Type B pancreatic cell (in vitro differentiated cells): ENCODE data around the gene CLIP3. TPM values are rescaled to one million over a fixed set of nuclear protein-coding genes. Genes with fewer than 3 reads are reported as not detected.
"Not testable (repeated sequence)": the region's sequence is repeated elsewhere in the genome, so short reads cannot be mapped to it uniquely, and the experiment has no call there.

Experiments
- DNase-seq: peaks from one replicate; pipeline ENCODE4 v3.0.0; 2021; ENCODE audit warnings: mixed read lengths; ENCODE audit not compliant: unreplicated experiment; ENCODE audit errors: extremely low spot score
- H3K27ac Mint-ChIP-seq: 2 replicates; pipeline ENCODE4 v1.8.0; 2021; ENCODE audit warnings: mild to moderate bottlenecking, mixed read lengths
- H3K27me3 Mint-ChIP-seq: 2 replicates; pipeline ENCODE4 v1.8.0; 2021; ENCODE audit warnings: mixed read lengths
- H3K36me3 Mint-ChIP-seq: 2 replicates; pipeline ENCODE4 v1.8.0; 2021; ENCODE audit warnings: mixed read lengths
- H3K4me1 Mint-ChIP-seq: one replicate; pipeline ENCODE4 v1.8.0; 2021; ENCODE audit warnings: mixed read lengths; ENCODE audit not compliant: unreplicated experiment
- H3K4me3 Mint-ChIP-seq: 2 replicates; pipeline ENCODE4 v1.8.0; 2021; ENCODE audit warnings: mild to moderate bottlenecking, mixed read lengths
- H3K9me3 Mint-ChIP-seq: 2 replicates; pipeline ENCODE4 v1.8.0; 2021; ENCODE audit warnings: mixed read lengths
- total RNA-seq: library from RNA; stranded (reverse); gene quantifications from 2 replicates; pipeline ENCODE4 v1.2.1, GENCODE V29; 2021; ENCODE audit warnings: low replicate concordance
- TF ChIP-seq, protein P1 (sequence below): fragments of 200-600 bp; sonication (generic); conservative IDR thresholded peaks from 2 replicates; pipeline ENCODE4 v1.5.0; 2021; ENCODE audit warnings: antibody characterized with exemption, mild to moderate bottlenecking

The CLIP3 gene
- total RNA-seq, 1 donor from 2014 or later = 51.1 TPM

- no peaks in the 10 kb centered on the region for H3K27me3 Mint-ChIP-seq
These were observed 11.3 kb upstream of the CLIP3 start for GRCh38 chr19:36043952-36044351.

DNA sequence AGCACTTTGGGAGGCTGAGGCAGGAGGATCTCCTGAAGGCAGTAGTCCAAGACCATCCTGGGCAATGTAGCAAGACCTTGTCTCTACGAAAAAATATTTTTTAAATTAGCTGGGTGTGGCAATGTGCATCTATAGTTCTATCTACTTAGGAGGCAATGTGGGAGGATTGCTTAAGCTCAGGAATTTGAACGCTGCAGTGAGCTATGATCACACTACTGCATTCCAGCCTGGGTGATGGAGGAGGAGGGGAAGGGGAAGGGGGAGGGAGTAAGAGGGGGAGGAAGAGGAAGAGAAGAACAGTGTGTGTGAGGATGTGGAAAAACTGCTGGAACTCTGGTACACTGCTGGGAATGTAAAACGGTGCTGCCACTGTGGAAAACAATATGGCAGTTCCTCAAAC, 9.2 kb upstream of the CLIP3 start:
- Mint-ChIP-seq H3K9me3 (no peaks in the 10 kb centered on the region), H3K4me3 (no peak overlapping the region), H3K27me3 (no peaks in the 10 kb centered on the region), H3K27ac (peak overlapping the region; percentile 70), H3K4me1 (peaks cover 10% of the 10 kb centered on the region), H3K36me3 (peaks cover 4% of the 10 kb centered on the region)
- DNase-seq = no peak
- TF ChIP-seq, protein P1, sequence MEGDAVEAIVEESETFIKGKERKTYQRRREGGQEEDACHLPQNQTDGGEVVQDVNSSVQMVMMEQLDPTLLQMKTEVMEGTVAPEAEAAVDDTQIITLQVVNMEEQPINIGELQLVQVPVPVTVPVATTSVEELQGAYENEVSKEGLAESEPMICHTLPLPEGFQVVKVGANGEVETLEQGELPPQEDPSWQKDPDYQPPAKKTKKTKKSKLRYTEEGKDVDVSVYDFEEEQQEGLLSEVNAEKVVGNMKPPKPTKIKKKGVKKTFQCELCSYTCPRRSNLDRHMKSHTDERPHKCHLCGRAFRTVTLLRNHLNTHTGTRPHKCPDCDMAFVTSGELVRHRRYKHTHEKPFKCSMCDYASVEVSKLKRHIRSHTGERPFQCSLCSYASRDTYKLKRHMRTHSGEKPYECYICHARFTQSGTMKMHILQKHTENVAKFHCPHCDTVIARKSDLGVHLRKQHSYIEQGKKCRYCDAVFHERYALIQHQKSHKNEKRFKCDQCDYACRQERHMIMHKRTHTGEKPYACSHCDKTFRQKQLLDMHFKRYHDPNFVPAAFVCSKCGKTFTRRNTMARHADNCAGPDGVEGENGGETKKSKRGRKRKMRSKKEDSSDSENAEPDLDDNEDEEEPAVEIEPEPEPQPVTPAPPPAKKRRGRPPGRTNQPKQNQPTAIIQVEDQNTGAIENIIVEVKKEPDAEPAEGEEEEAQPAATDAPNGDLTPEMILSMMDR = no peak

More at GRCh38 chr19:36043952-36044351, 11.3 kb upstream of the CLIP3 start:
- Mint-ChIP-seq H3K9me3 (no peaks in the 10 kb centered on the region), H3K4me1 (peaks cover 10% of the 10 kb centered on the region), H3K4me3 (no peak overlapping the region), H3K27ac (no peak overlapping the region), H3K36me3 (peaks cover 4% of the 10 kb centered on the region)
- TF ChIP-seq, protein P1 = no peak
- no peak for DNase-seq

DNA sequence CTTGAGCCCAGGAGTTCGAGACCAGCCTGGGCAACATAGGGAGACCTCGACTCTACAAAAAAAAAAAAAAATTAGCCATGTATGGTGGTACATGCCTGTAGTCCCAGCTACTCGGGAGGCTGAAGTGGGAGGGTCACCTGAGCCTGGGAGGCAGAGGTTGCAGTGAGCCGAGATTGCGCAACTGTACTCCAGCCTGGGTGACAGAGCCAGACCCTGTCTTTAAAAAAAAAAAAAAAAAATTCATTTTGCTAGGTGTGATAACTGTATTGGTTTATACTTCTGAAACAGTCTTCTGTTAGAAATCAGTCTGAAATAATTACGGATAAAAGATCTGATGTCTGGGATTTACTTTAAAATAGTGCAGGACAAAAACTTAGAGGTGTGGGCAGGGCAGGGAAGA, 8.4 kb upstream of the CLIP3 start:
- not testable (repeated sequence) for H3K9me3 Mint-ChIP-seq, H3K36me3 Mint-ChIP-seq, H3K4me1 Mint-ChIP-seq, DNase-seq, H3K27me3 Mint-ChIP-seq, H3K4me3 Mint-ChIP-seq
- H3K27ac Mint-ChIP-seq = peak overlapping the region; percentile 70

GRCh38 chr19:36040495-36040894, 7.8 kb upstream of the CLIP3 start:
- Mint-ChIP-seq H3K9me3 (no peaks in the 10 kb centered on the region), H3K4me1 (peaks cover 10% of the 10 kb centered on the region), H3K4me3 (no peak overlapping the region), H3K36me3 (peaks cover 4% of the 10 kb centered on the region), H3K27ac (no peak overlapping the region), H3K27me3 (no peaks in the 10 kb centered on the region)
- no peak for DNase-seq
- TF ChIP-seq, protein P1 = no peak

- H3K9me3 Mint-ChIP-seq = no peaks in the 10 kb centered on the region
- H3K36me3 Mint-ChIP-seq = no peaks in the 10 kb centered on the region
- no peak overlapping the region for H3K27ac Mint-ChIP-seq
- DNase-seq = no peak
- TF ChIP-seq, protein P1 = no peak
- H3K4me3 Mint-ChIP-seq = peak overlapping the region; percentile 58
- no peaks in the 10 kb centered on the region for H3K27me3 Mint-ChIP-seq
- H3K4me1 Mint-ChIP-seq = peaks cover 10% of the 10 kb centered on the region
These were observed 1.4 kb downstream of the CLIP3 start for GRCh38 chr19:36031308-36031707.

DNA sequence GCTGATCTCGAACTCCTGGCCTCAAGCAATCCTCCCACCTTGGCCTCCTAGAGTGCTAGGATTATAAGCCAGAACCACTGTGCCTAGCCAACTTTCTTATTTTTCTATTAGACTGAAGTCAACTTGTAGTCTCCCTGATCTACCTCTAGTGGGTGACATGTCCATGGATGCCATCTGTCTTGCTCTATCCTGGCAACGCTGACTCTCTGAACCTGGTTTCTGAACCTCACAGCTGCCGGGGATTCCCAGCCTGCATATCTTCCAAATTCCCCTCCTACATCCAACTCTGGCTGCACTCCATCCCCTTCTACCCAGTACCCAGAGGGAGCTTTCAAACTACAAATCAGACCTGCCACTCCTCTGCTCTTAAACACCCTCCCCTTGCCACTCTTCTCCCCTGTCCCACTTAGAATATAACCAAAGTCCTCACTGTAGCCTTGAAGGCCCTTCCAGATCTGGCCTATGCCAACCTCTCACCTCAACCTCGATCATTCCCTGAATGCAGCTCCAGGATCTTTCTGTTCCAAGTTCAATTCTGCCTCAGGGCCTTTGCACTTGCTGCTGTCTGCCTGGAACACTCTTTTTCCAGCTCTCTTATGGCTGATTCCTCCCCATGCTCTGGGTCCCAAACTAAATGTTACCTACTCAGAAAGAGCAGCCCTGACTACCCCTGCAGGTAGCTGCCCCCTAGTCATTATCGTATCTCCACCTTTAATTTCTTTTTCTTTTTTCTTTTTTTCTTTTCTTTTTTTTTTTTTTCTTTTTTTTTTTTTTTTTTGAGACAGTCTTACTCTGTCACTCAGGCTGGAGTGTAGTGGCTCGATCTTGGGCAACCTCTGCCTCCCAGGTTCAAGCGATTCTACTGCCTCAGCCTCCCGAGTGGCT, 2.2 kb downstream of the CLIP3 start:
- TF ChIP-seq, protein P1 = no peak
- Mint-ChIP-seq H3K4me3 (no peak overlapping the region), H3K9me3 (no peaks in the 10 kb centered on the region), H3K36me3 (no peaks in the 10 kb centered on the region), H3K27me3 (no peaks in the 10 kb centered on the region), H3K27ac (no peak overlapping the region), H3K4me1 (peaks cover 10% of the 10 kb centered on the region)
- no peak for DNase-seq
